A549 treated with RU486 at 1 μM for 4 hours (cell line): ENCODE measurements around the gene EVA1C. TPM values are rescaled to one million over a fixed set of nuclear protein-coding genes. Genes with fewer than 3 reads are reported as not detected.

ENCODE experiments used
- total RNA-seq: library from RNA; stranded (reverse); fragments of 200-300 nt; extraction: Qiagen RNA extraction; gene quantifications from 5 replicates; pipeline ENCODE4 v1.2.3, GENCODE V29; 2022; ENCODE audit warnings: low read depth

The EVA1C gene
- 36.8 to 61.2 TPM (median 41.7 TPM) in 5 replicates for total RNA-seq

DNA sequence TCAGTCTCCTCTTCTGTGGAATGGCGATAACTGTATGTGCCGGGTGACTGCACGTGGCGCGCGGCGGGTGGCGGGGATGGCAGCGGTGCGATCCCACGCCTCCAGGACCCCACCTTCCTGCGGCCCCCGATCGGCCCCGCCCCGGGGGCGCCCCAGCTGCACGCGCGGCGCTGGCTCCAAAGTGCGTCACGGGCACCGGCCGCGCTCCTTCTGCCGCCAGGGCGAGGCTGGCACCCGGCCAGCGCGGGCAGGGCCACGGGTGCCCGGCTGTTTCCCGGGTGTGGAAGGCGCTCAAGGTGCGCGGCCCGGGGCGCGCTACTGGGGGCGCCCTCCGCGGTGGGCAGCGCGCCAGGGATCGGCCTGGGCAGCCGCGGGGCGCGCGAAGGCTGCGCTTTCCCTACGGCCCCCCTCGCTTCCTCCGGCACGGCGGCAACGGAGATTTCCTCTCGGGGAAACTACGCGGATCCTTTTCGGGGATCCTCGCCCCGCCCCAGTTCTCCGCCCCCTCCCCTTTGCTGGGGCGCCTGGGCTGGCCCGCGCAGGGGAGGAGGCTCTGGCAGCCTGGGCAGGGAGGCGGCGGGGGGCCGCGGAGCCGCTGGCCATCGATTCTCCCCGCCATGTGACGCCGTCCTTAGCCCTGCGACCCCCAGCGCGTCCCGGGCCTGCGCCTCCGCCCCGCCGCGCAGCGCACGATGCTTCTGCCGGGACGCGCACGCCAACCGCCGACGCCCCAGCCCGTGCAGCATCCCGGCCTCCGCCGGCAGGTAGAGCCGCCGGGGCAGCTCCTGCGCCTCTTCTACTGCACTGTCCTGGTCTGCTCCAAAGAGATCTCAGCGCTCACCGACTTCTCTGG, at the start of gene EVA1C:
TSS of gene EVA1C (plus strand) at position 545 of the 853 bp plus-strand sequence. CDS start at position 693, 148 bp downstream.

GRCh38 chr21:32392880-32393676, 19.4 kb upstream of the EVA1C start, which contains the start of gene URB1:
TSS of gene URB1 (minus strand) at chr21:32393012. CDS start at chr21:32392910, 102 bp downstream.

Other genes starting within 250 kb of the EVA1C start
- 11.6 to 17.0 TPM (median 15.2 TPM) in 5 replicates for gene MIS18A, start 133.7 kb upstream of the EVA1C start, total RNA-seq
- gene MRAP, start 113.9 kb upstream of the EVA1C start, total RNA-seq: not detected in 5 replicates
- gene URB1, start 19.7 kb upstream of the EVA1C start, total RNA-seq: 10.6 to 13.3 TPM (median 12.4 TPM) in 5 replicates
- 0.35 to 1.2 TPM (median 0.70 TPM) in 5 replicates for gene TCP10L, start 172.8 kb downstream of the EVA1C start, total RNA-seq
- gene CFAP298, start 199.7 kb downstream of the EVA1C start, total RNA-seq: 28.0 to 39.9 TPM (median 31.6 TPM) in 5 replicates